Peyer's patch (tissue), 4 donors: ENCODE results near the gene ZMYND19. TPM values are rescaled to one million over a fixed set of nuclear protein-coding genes. Genes with fewer than 3 reads are reported as not detected.
A peak's percentile ranks its signal among the peaks of the same experiment; 100 is the strongest.

ENCODE experiments used
- DNase-seq, 3 donors: peaks; one replicate each; pipeline ENCODE4 v3.0.0-alpha.2; 2017 to 2019
- H3K27ac ChIP-seq, 4 donors: fragments of 200-600 bp; sonication (generic); one replicate each; pipeline ENCODE4 v1.5.1; 2016 to 2019
- H3K27me3 ChIP-seq, 2 donors: fragments of 200-600 bp; sonication (generic); one replicate each; pipeline ENCODE4 v1.5.1; 2019
- H3K36me3 ChIP-seq, 3 donors: fragments of 200-600 bp; sonication (generic); one replicate each; pipeline ENCODE4 v1.5.1; 2016 to 2019
- H3K4me1 ChIP-seq, 4 donors: fragments of 200-600 bp; sonication (generic); one replicate each; pipeline ENCODE4 v1.5.1; 2016 to 2019
- H3K4me3 ChIP-seq, 4 donors: fragments of 200-600 bp; sonication (generic); 1 replicate in 3 of 4; 2 replicates in 1 of 4; pipeline ENCODE4 v1.5.1; 2016 to 2019; ENCODE audit warnings: mild to moderate bottlenecking in 1 of 4
- H3K9me3 ChIP-seq, 4 donors: fragments of 200-600 bp; sonication (generic); one replicate each; pipeline ENCODE4 v1.5.1; 2016 to 2019; ENCODE audit warnings: mild to moderate bottlenecking in 1 of 4
- POLR2A ChIP-seq, 2 donors: fragments of 450-650 bp; IDR thresholded peaks; one replicate each; pipeline ENCODE4 v1.5.1; 2017; ENCODE audit warnings: antibody characterized with exemption in 2 of 2, mild to moderate bottlenecking in 2 of 2, moderate library complexity in 2 of 2
- total RNA-seq, 4 donors: library from RNA; depleted of rRNA; stranded (reverse); fragments of >200 nt; gene quantifications; one replicate each; pipeline ENCODE4 v1.1.0, GENCODE V29; 2016
- TF ChIP-seq, protein P1 (sequence below), 6 experiments: fragments of 450-650 bp in 4 of 6; fragments of 200-600 bp in 2 of 6; sonication (generic) in 1 of 6; IDR thresholded peaks; one replicate each; pipeline ENCODE4 v1.5.1; 2017 to 2019; ENCODE audit warnings: antibody characterized with exemption in 6 of 6, mild to moderate bottlenecking in 3 of 6, moderate library complexity in 1 of 6

ZMYND19 gene
- total RNA-seq, 4 donors from 2014 or later, result 8.8 to 16.8 (median 12.9) TPM

DNA sequence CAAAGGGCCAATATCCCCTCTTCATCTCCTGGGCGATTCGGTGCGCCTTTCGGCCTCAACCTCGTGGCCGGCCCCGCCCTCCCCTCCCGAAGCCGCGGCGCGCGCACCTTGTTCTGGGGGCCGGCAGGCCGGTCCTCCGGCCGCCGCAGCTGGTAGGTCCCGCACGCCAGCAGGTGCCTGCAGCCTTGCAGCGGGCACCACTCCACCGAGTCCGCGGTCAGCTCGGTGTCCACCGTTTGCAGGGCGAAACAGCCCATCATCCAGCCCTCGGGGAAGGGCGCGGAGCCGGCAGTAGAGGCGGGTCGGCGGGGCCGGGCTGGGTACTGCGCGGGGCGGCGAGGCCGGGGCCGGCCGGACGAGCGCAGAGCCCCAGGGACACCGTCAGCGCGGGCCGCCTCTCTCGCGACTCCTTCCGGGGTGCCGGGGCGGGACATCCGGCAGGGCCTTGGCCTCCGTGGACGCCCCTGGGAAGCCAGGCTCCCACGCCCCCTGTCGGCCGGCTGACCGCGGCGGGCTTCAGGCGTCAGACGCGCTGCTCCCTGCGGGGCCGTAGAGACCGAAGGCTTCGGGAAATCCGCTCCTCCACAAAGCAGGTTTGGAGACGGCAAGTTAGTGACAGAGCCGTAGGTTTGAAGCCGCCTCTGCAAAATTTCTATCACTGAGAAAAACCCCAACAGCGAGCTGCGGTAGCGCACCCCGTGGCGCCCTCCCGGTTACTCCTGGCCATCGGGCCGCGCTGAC lies 11.6 kb downstream of the ZMYND19 start, which contains the start of gene DPH7:
Gene DPH7, minus strand, starts transcription at position 408 of the 741 bp plus-strand sequence. Its CDS starts 148 bp downstream, at position 260.
- Histone ChIP-seq H3K4me1 (peaks cover 0 to 20% (median 10%) of the 10 kb centered on the region in 4 donors), H3K27ac (peak within 1 kb of the TSS; percentile 63 to 94 (median 84)), H3K4me3 (peak within 1 kb of the TSS; percentile 78 to 99 (median 88)), H3K27me3 (no peaks in the 10 kb centered on the region), H3K9me3 (no peaks in the 10 kb centered on the region), H3K36me3 (peaks cover 0 to 35% (median 0%) of the 10 kb centered on the region in 3 donors)
- peak; percentile 73 to 76 for TF ChIP-seq POLR2A (IDR thresholded peaks at IDR 0.05)
- TF ChIP-seq, protein P1, sequence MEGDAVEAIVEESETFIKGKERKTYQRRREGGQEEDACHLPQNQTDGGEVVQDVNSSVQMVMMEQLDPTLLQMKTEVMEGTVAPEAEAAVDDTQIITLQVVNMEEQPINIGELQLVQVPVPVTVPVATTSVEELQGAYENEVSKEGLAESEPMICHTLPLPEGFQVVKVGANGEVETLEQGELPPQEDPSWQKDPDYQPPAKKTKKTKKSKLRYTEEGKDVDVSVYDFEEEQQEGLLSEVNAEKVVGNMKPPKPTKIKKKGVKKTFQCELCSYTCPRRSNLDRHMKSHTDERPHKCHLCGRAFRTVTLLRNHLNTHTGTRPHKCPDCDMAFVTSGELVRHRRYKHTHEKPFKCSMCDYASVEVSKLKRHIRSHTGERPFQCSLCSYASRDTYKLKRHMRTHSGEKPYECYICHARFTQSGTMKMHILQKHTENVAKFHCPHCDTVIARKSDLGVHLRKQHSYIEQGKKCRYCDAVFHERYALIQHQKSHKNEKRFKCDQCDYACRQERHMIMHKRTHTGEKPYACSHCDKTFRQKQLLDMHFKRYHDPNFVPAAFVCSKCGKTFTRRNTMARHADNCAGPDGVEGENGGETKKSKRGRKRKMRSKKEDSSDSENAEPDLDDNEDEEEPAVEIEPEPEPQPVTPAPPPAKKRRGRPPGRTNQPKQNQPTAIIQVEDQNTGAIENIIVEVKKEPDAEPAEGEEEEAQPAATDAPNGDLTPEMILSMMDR (IDR thresholded peaks at IDR 0.05), result peak; percentile 94 to 98 (median 96)
- DNase-seq, result peak; percentile 95 to 98 (median 97)

DNA sequence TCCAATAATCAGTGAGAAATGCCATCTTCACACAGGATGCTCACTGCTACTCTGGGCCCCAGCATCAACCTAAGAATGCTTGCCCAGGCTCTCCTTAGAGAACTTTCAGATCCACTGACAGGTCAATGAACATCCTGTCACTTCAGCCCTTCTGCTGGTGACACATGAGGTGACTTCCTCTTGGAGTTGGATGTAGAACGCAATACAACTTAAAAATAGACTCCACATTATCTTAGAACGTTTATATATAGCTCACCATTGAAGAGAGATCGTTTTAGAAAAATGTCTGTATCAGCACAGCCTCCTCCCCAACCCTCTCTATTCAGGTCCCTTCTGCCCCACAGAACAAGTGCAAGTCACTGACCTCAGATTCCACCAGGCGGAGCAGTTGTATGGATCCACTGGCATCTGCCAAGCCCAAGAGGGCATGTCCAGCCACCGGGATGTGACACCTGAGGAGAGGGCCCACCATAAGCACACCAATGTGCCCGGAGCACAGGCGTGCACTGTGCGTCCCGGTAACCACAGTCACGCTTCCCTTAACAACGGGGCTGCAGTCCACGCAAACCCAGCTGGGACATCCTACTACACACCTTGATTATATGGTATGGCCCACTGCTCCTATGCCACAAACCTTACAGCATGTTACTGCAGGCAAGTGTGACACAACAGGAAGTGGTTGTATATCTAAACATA lies 14.4 kb downstream of the ZMYND19 start:
- no peak overlapping the region for H3K4me3 ChIP-seq
- H3K9me3 ChIP-seq, result no peaks in the 10 kb centered on the region
- H3K36me3 ChIP-seq, result peaks cover 0 to 47% (median 0%) of the 10 kb centered on the region in 3 donors
- H3K27me3 ChIP-seq, result no peaks in the 10 kb centered on the region
- no peak for DNase-seq
- peaks cover 0 to 20% (median 10%) of the 10 kb centered on the region in 4 donors for H3K4me1 ChIP-seq
- TF ChIP-seq POLR2A (IDR thresholded peaks at IDR 0.05), result no peak
- TF ChIP-seq, protein P1 (IDR thresholded peaks at IDR 0.05), result no peak
- peak overlapping the region in 1 of 4 donors; percentile 35 for H3K27ac ChIP-seq

GRCh38 chr9:137575364-137575715 lies 15.0 kb downstream of the ZMYND19 start:
- H3K36me3 ChIP-seq, result peaks cover 0 to 51% (median 0%) of the 10 kb centered on the region in 3 donors

DNA sequence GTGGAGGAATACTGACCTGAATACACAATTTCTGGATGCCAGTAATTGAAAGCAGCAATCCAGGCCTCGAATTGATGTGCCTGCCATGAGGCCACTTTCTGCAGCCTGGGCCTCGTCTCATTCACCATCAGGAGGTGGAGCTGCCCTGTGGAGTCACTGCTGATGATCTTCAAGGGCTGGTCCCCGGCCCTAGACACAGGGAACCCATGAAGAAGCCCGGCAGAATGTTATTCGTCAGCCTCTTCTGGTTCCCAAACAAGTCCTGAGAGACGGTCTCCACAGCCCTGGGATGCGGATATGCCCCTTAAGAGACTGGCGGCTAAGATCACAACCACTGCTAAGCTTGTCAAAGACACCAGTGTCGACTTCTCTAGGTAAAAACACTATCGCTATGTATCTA lies 16.1 kb downstream of the ZMYND19 start:
- H3K4me3 ChIP-seq, result no peak overlapping the region
- H3K9me3 ChIP-seq, result no peaks in the 10 kb centered on the region
- DNase-seq, result no peak
- no peak overlapping the region for H3K27ac ChIP-seq
- H3K36me3 ChIP-seq, result peaks cover 0 to 51% (median 0%) of the 10 kb centered on the region in 3 donors
- peaks cover 0 to 20% (median 8%) of the 10 kb centered on the region in 4 donors for H3K4me1 ChIP-seq
- H3K27me3 ChIP-seq, result no peaks in the 10 kb centered on the region
- TF ChIP-seq, protein P1 (IDR thresholded peaks at IDR 0.05), result no peak
- no peak for TF ChIP-seq POLR2A (IDR thresholded peaks at IDR 0.05)

More at GRCh38 chr9:137575364-137575715, 15.0 kb downstream of the ZMYND19 start:
- H3K27me3 ChIP-seq, result no peaks in the 10 kb centered on the region
- no peak for DNase-seq
- TF ChIP-seq, protein P1 (IDR thresholded peaks at IDR 0.05), result no peak
- no peak for TF ChIP-seq POLR2A (IDR thresholded peaks at IDR 0.05)
- peak overlapping the region in 1 of 4 donors; percentile 22 for H3K27ac ChIP-seq
- no peak overlapping the region for H3K4me3 ChIP-seq
- H3K4me1 ChIP-seq, result peaks cover 0 to 20% (median 10%) of the 10 kb centered on the region in 4 donors
- H3K9me3 ChIP-seq, result no peaks in the 10 kb centered on the region

DNA sequence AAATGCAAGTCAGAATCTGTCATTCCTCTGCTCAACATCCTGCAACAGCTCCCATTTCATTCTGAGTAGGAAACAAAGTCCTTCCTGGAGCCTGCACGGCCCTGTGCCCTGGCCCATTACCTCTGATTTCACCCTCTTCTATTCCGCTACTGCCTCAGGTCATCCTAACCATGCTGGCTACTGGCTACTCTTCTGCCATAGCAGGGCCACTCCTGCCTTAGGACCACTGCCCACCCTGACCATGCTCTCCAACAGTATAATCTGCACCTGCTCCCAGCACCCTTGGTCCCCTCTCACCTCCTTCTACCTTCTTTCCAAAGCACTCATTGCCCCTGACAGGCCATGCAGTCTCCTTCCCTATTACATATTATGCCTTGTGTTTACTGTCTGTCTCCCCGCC lies 19.7 kb downstream of the ZMYND19 start:
- TF ChIP-seq, protein P1 (IDR thresholded peaks at IDR 0.05), result no peak
- no peak for TF ChIP-seq POLR2A (IDR thresholded peaks at IDR 0.05)
- Histone ChIP-seq H3K9me3 (no peaks in the 10 kb centered on the region), H3K27ac (no peak overlapping the region), H3K27me3 (no peaks in the 10 kb centered on the region), H3K4me3 (no peak overlapping the region), H3K4me1 (no peaks in the 10 kb centered on the region), H3K36me3 (peaks cover 0 to 48% (median 0%) of the 10 kb centered on the region in 3 donors)
- no peak for DNase-seq
